Activated CD4-positive, alpha-beta T cell treated with anti-CD3 and anti-CD28 coated beads for 24 hours (primary cell): ENCODE results near the gene MCM7.

Experiments used
- DNase-seq, 2 donors: peaks; one replicate each; pipeline ENCODE4 v3.0.0-alpha.2; 2020; ENCODE audit warnings: low read depth in 2 of 2

MCM7 gene

DNA sequence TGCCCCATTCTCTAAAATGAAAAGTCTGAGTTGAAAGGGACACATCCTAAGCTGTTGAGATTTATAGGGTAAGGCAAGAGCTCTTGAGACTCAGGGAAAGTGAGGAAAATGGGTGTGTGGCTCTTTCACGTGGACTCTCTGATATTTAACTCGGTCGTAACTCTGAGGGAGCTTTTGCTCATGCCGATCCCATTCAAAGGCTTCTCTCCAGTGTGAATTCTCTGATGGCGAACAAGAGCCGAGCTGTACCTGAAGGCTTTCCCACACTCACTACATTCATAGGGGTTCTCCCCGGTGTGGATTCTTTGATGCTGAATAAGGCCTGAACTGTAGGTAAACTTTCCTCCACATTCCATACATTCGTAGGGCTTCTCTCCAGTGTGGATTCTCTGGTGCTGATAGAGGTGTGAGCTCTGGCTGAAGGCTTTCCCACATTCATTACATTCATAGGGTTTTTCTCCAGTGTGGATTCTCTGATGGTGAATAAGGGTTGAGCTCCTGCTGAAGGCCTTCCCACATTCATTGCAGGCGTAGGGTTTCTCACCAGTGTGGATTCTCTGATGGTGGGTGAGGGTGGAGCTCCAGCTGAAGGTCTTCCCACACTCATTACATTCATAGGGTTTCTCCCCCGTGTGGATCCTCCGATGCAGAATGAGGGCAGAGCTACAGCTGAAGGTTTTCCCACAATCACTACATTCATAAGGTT is 30.0 kb downstream of the MCM7 start:
- no peak for DNase-seq

- no peak for DNase-seq
Observed at GRCh38 chr7:100069991-100070390, 31.2 kb downstream of the MCM7 start.

- DNase-seq: no peak
Observed at GRCh38 chr7:100066953-100067352, 34.2 kb downstream of the MCM7 start.

GRCh38 chr7:100065452-100066186 is 35.6 kb downstream of the MCM7 start:
- DNase-seq: no peak

DNA sequence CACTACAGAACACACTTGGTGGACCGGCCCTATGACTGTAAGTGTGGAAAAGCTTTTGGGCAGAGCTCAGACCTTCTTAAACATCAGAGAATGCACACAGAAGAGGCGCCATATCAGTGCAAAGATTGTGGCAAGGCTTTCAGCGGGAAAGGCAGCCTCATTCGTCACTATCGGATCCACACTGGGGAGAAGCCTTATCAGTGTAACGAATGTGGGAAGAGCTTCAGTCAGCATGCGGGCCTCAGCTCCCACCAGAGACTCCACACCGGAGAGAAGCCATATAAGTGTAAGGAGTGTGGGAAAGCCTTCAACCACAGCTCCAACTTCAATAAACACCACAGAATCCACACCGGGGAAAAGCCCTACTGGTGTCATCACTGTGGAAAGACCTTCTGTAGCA is 37.0 kb downstream of the MCM7 start:
- no peak for DNase-seq

DNA sequence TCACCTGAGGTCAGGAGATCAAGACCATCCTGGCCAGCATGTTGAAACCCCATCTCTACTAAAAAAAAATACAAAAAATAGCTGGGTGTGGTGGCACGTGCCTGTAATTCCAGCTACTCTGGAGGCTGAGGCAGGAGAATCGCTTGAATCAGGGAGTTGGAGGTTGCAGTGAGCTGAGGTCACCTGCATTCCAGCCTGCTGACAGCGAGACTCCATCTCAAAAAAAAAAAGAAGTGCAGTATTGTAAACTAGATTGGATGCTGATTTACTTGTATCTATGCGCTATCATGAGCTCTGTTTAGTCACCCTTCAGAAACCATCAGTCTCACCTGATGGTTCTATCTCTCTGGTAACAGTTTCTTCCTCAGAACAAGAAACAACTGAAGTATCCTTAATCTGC is 37.8 kb downstream of the MCM7 start:
- no peak for DNase-seq

GRCh38 chr7:100061518-100062193 is 39.5 kb downstream of the MCM7 start:
- no peak for DNase-seq

- no peak for DNase-seq
Observed at GRCh38 chr7:100059251-100059739, 41.9 kb downstream of the MCM7 start.

DNA sequence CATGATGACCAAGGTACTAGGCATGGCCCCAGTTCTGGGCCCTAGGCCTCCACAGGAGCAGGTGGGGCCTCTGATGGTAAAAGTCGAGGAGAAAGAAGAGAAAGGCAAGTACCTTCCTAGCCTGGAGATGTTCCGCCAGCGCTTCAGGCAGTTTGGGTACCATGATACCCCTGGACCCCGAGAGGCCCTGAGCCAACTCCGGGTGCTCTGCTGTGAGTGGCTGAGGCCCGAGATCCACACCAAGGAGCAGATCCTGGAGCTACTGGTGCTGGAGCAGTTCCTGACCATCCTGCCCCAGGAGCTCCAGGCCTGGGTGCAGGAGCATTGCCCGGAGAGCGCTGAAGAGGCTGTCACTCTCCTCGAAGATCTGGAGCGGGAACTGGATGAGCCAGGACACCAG is 44.2 kb downstream of the MCM7 start:
- no peak for DNase-seq

- peak in 1 of 2 donors; percentile 7 for DNase-seq
Observed at GRCh38 chr7:100053215-100053614, 48.0 kb downstream of the MCM7 start.

DNA sequence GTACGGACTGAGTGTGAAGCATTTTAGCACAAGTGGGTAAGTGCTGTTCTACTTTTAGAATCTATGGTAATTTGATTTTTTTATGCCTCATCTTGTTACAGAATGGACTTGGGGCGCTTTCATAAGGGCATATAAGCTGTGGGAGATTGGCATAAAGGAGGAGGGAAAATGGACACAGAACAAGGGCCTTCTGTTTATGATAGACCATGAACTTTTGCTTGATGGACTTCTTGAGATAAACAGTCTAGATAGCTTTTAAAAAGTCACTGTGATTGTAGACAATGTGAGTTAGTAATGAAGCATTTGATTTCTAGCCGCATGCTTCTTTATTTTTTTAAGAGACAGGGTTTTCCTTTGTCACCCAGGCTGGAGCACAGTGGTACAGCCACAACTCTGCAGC is 49.6 kb downstream of the MCM7 start:
- DNase-seq: no peak

DNA sequence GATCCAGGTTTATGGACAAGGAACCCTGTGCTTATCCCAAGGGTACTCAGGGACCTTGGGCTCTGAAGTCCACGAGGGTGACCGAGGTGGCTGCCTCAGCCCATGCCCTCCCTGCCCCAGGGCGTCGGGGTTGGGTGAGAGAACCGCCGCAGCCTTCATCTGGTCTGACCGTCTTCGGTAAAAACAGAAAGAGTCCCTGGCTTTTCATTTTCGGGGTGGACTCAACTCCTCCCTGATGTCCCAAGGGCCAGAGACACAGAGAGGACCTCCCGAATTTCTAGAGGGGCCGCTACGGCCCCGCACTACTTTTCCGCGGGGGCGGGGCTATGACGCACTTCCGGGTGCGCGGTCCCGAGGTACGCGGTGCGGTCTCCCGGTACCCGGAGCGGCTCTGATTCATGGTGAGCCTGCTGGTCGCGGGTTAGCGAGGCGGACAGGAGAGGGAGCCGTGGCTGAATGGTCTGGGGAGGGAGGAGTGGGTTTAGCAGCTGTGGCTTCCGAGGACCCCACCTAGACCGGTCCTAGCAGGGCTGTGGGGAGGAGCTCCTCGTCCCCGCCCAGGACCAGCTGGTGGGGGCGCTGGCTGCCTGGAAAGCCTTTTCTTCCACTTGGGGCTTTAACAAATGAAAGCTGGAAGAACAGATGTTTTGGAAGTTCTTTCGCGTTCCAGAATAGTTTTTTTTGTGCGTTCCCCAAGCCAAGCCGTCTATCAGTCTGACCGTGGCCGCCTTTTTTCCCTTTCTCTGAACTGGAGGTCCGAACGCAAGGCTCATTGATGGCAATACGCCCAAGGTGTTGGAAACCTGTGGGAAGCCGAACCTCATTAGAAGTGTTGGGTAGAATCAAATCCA is 51.5 kb downstream of the MCM7 start, which contains the start of gene ZSCAN21:
Gene ZSCAN21 (plus strand): TSS at position 334 of the 851 bp plus-strand sequence. CDS start 7,233 bp downstream, outside the sequence.
- peak; percentile 70 to 73 for DNase-seq

DNA sequence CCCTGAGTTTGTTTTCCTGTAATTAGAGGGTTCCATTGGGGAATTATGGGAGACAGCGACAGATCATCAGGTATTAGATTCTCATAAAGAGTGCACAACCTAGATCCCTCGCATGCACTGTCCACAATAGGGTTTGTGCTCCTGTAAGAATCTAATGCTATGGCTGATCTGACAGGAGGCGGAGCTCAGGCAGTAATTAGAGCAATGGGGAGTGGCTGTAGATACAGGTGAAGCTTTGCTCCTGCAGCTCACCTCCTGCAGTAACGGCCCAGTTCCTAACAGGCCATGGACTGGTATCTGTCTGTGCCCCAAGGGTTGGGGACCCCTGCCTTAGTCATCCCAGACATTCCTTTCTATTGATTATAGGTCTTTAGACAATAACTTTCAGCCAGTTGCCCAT is 52.5 kb downstream of the MCM7 start:
- DNase-seq: no peak

DNA sequence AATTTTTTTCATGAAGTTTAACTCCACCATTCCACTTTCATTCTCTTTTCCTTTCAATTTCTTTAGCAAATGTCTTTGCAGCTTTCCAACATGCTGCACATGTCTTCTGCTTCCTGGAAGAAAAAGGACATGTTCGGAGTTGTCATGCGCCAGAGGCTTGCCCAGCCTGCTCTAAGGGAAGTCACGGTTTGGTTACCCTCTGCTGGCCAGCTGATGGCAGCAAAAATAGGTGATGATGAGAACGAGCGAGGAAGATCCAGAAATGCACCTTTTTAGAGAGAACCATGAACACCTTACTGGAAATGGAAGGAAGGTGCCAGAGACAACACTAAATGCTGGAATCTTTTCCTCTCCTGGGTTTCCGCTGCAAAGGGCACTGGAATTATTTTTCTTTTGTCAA is 56.5 kb downstream of the MCM7 start:
- DNase-seq: no peak
